ENCODE measurements around the gene CUL2. TPM values are rescaled to one million over a fixed set of nuclear protein-coding genes. Genes with fewer than 3 reads are reported as not detected.
A peak's percentile ranks its signal among the peaks of the same experiment; 100 is the strongest.
"Not testable (repeated sequence)": the region's sequence is repeated elsewhere in the genome, so short reads cannot be mapped to it uniquely, and the experiment has no call there.

Gene CUL2
- total RNA-seq, 1 donor from 2014 or later = 24.9 TPM

DNA sequence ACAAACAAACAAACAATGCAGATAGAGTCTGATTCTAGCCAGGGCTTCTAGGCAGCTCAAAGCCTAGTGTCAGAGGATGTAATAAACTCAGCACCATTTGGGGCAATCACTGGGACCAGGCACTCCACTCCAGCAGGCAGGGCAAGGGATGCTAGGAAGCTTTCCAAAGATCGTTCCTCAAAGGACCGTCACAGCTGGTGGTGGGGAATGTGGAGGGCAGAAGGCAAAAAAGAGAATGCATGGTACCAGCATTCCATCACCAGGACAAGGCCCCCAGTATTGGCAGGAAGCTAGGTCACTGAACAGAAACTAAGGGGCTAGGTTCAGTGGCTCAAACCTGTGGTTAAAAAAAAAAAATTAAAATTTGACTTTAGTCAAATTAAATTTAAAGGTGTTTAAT is 94.2 kb downstream of the CUL2 start:
- Histone ChIP-seq H3K4me3 (ENCODE audit: low read depth, low read length) (no peak overlapping the region), H3K36me3 (ENCODE audit: control insufficient read depth, insufficient read depth, low read length) (no peaks in the 10 kb centered on the region), H3K27me3 (ENCODE audit: control insufficient read depth, insufficient read depth, low read length) (no peaks in the 10 kb centered on the region)
- TF ChIP-seq, protein P1, sequence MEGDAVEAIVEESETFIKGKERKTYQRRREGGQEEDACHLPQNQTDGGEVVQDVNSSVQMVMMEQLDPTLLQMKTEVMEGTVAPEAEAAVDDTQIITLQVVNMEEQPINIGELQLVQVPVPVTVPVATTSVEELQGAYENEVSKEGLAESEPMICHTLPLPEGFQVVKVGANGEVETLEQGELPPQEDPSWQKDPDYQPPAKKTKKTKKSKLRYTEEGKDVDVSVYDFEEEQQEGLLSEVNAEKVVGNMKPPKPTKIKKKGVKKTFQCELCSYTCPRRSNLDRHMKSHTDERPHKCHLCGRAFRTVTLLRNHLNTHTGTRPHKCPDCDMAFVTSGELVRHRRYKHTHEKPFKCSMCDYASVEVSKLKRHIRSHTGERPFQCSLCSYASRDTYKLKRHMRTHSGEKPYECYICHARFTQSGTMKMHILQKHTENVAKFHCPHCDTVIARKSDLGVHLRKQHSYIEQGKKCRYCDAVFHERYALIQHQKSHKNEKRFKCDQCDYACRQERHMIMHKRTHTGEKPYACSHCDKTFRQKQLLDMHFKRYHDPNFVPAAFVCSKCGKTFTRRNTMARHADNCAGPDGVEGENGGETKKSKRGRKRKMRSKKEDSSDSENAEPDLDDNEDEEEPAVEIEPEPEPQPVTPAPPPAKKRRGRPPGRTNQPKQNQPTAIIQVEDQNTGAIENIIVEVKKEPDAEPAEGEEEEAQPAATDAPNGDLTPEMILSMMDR (IDR thresholded peaks at IDR 0.05; ENCODE audit: insufficient read depth, low read length, poor library complexity, severe bottlenecking) = no peak
- DNase-seq (ENCODE audit: low read depth) = no peak

DNA sequence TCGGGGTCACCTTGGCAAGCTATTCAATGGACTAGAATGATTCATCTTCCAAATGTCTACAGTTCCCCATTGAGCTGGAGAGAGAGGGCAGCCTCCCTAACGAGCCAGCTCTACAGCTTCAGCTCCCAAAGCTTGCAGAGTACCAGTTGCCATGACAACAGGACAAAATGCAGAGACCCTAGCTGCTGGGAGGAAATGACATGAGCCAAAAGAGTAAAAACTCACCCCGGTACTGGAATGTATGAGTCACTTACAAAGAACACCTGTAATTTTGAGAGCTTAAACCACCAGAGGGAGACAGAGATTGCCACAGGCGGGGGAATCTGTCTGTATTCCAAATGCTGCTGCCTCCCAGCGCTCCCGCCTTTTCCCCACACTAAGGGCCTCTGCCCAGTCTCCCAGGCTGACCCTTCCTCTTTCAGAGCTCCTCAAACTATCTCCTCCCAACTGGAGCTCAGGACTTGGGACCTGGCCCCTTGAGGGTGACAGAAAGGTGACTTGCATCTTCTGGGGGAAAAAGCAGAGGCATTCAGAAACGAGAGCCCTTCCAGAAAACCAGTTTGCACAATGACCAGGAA is 95.5 kb downstream of the CUL2 start:
- TF ChIP-seq, protein P1 (IDR thresholded peaks at IDR 0.05; ENCODE audit: insufficient read depth, low read length, poor library complexity, severe bottlenecking) = peak; percentile 86
- no peak overlapping the region for H3K4me3 ChIP-seq (ENCODE audit: low read depth, low read length)
- DNase-seq (ENCODE audit: low read depth) = peak; percentile 82
- H3K27me3 ChIP-seq (ENCODE audit: control insufficient read depth, insufficient read depth, low read length) = no peaks in the 10 kb centered on the region
- H3K36me3 ChIP-seq (ENCODE audit: control insufficient read depth, insufficient read depth, low read length) = no peaks in the 10 kb centered on the region

DNA sequence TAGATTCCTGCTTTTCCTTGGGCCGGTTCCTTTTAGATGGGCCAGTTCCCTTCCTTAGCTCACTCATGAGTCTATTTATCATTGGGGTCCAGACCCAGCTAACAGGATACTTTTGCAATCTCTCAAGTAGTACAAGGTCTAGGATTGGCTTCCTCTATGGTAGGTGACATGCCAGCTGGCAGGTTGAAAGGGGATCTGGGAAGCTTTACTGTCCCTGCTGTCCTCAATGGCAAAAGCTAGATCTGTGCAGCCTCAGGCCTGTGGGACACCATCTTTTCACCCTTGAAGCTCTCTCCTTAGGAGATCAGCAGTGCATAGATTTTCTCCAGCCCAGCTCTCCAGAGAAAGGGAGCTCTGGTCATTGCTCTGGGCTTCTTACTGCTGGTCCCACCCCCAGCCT is 96.4 kb downstream of the CUL2 start:
- Histone ChIP-seq H3K36me3 (ENCODE audit: control insufficient read depth, insufficient read depth, low read length) (no peaks in the 10 kb centered on the region), H3K27me3 (ENCODE audit: control insufficient read depth, insufficient read depth, low read length) (no peaks in the 10 kb centered on the region), H3K4me3 (ENCODE audit: low read depth, low read length) (no peak overlapping the region)
- DNase-seq (ENCODE audit: low read depth) = no peak
- TF ChIP-seq, protein P1 (IDR thresholded peaks at IDR 0.05; ENCODE audit: insufficient read depth, low read length, poor library complexity, severe bottlenecking) = no peak

DNA sequence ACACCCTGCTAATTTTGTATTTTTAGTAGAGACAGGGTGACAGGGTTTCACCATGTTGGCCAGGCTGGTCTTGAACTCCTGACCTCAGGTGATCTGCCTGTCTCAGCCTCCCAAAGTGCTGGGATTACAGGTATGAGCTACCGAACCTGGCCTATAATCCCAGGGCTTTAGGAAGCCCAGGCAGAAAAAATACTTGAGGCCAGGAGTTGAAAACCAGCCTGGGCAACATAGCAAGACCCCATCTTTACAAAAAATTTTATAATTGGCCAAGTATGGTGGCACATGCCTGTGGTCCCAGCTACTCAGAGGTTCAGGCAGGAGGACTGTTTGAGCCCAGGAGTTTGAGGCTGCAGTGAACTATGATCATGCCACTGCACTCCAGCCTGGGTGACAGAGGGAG is 99.0 kb downstream of the CUL2 start:
- DNase-seq (ENCODE audit: low read depth); H3K36me3 ChIP-seq (ENCODE audit: control insufficient read depth, insufficient read depth, low read length); H3K27me3 ChIP-seq (ENCODE audit: control insufficient read depth, insufficient read depth, low read length); H3K4me3 ChIP-seq (ENCODE audit: low read depth, low read length): not testable (repeated sequence)

DNA sequence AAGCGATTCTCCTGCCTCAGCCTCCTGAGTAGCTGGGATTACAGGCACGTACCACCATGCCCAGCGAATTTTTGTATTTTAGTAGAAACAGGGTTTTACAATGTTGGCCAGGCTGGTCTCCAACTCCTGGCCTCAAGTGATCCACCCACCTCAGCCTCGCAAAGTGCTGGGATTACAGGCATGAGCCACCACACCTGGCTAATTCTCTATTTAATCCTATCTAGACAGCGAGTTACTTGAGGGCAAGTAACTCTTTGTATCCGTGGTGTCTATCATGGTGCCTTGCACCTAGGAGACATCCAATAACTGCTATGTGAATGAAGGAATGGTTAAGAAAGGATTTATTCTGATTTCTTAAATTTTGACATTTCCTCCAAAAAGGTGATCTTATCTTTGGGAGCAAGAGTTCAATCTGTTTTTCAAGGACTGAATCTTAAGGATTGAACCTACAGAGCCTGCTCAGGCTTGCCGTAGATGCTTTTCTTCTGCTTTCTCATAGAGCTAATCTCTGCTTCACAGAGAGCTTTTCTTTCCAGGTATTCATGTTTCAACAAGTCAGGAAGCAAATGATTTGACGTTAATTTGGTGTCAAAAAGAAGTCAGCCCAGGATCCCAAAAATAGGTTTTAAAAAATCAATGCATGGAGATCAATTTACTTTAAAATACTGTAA is 101.6 kb downstream of the CUL2 start:
- DNase-seq (ENCODE audit: low read depth) = no peak
- Histone ChIP-seq H3K27me3 (ENCODE audit: control insufficient read depth, insufficient read depth, low read length) (no peaks in the 10 kb centered on the region), H3K4me3 (ENCODE audit: low read depth, low read length) (no peak overlapping the region), H3K36me3 (ENCODE audit: control insufficient read depth, insufficient read depth, low read length) (no peaks in the 10 kb centered on the region)
- TF ChIP-seq, protein P1 (IDR thresholded peaks at IDR 0.05; ENCODE audit: insufficient read depth, low read length, poor library complexity, severe bottlenecking) = no peak

DNA sequence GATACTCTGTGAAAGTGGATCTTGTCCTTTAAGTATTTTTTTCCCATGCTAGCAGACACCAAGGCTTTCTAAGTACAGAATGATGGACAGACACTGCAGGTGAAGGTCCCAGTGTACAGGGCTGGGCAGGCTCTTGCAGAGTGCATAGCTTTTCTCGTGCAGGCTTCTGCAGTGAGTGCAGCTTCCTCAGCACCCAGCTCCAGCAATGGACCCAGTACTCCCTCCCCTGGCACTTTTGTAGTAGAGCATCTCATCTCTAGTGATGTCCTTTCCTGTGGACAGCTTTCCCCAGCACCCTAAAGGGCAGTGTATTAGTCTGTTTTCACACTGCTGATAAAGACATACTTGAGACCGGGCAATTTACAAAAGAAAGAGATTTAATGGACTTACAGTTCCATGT is 104.3 kb downstream of the CUL2 start:
- Histone ChIP-seq H3K4me3 (ENCODE audit: low read depth, low read length) (no peak overlapping the region), H3K36me3 (ENCODE audit: control insufficient read depth, insufficient read depth, low read length) (no peaks in the 10 kb centered on the region), H3K27me3 (ENCODE audit: control insufficient read depth, insufficient read depth, low read length) (no peaks in the 10 kb centered on the region)
- TF ChIP-seq, protein P1 (IDR thresholded peaks at IDR 0.05; ENCODE audit: insufficient read depth, low read length, poor library complexity, severe bottlenecking) = peak; percentile 15
- DNase-seq (ENCODE audit: low read depth) = no peak
